ENCODE measurements around the gene ALG11. TPM values are rescaled to one million over a fixed set of nuclear protein-coding genes. Genes with fewer than 3 reads are reported as not detected.
"Not testable (repeated sequence)": the region's sequence is repeated elsewhere in the genome, so short reads cannot be mapped to it uniquely, and the experiment has no call there.

Gene ALG11
- total RNA-seq, 2 experiments from 2014 or later: 31.1 to 31.7 TPM

GRCh38 chr13:51980908-51981307 lies 31.3 kb upstream of the ALG11 start:
- no peaks in the 10 kb centered on the region for H3K9me3 Mint-ChIP-seq
- H3K27me3 Mint-ChIP-seq: peaks cover 15% of the 10 kb centered on the region
- ChIA-PET CTCF (no interaction called here), POLR2A (no interaction called here)
- H3K36me3 Mint-ChIP-seq (ENCODE audit: low read depth): no peaks in the 10 kb centered on the region
- no peak for DNase-seq
- H3K4me3 Mint-ChIP-seq: no peak overlapping the region
- H3K27ac Mint-ChIP-seq: no peak overlapping the region
- no peaks in the 10 kb centered on the region for H3K4me1 Mint-ChIP-seq

- no peaks in the 10 kb centered on the region for H3K4me1 Mint-ChIP-seq
- H3K36me3 Mint-ChIP-seq (ENCODE audit: low read depth): no peaks in the 10 kb centered on the region
- POLR2A ChIA-PET: no interaction called here
- no peaks in the 10 kb centered on the region for H3K9me3 Mint-ChIP-seq
- H3K4me3 Mint-ChIP-seq: no peak overlapping the region
- H3K27ac Mint-ChIP-seq: no peak overlapping the region
- no peak for DNase-seq
- H3K27me3 Mint-ChIP-seq: peaks cover 17% of the 10 kb centered on the region
- CTCF ChIA-PET: no interaction called here
These were observed 30.8 kb upstream of the ALG11 start for GRCh38 chr13:51981355-51981754.

GRCh38 chr13:51983292-51983691 lies 28.9 kb upstream of the ALG11 start:
- H3K36me3 Mint-ChIP-seq (ENCODE audit: low read depth); H3K9me3 Mint-ChIP-seq; H3K4me1 Mint-ChIP-seq; H3K27ac Mint-ChIP-seq; POLR2A ChIA-PET; DNase-seq; CTCF ChIA-PET; H3K4me3 Mint-ChIP-seq: not testable (repeated sequence)
- peaks cover 26% of the 10 kb centered on the region for H3K27me3 Mint-ChIP-seq

DNA sequence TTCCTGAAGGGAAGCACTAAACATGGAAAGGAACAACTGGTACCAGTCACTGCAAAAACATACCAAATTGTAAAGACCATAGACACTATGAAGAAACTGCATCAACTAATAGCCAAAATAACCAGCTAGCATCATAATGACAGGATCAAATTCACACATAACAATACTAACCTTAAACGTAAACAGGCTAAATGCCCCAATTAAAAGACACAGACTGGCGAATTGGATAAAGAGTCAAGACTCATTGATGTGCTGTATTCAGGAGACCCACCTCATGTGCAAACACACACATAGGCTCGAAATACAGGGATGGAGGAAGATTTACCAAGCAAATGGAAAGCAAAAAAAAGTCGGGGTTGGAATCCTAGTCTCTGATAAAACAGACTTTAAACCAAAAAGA lies 27.3 kb upstream of the ALG11 start:
- H3K4me3 Mint-ChIP-seq; H3K36me3 Mint-ChIP-seq (ENCODE audit: low read depth); POLR2A ChIA-PET; H3K9me3 Mint-ChIP-seq; CTCF ChIA-PET; DNase-seq; H3K27ac Mint-ChIP-seq; H3K4me1 Mint-ChIP-seq: not testable (repeated sequence)
- peaks cover 26% of the 10 kb centered on the region for H3K27me3 Mint-ChIP-seq

DNA sequence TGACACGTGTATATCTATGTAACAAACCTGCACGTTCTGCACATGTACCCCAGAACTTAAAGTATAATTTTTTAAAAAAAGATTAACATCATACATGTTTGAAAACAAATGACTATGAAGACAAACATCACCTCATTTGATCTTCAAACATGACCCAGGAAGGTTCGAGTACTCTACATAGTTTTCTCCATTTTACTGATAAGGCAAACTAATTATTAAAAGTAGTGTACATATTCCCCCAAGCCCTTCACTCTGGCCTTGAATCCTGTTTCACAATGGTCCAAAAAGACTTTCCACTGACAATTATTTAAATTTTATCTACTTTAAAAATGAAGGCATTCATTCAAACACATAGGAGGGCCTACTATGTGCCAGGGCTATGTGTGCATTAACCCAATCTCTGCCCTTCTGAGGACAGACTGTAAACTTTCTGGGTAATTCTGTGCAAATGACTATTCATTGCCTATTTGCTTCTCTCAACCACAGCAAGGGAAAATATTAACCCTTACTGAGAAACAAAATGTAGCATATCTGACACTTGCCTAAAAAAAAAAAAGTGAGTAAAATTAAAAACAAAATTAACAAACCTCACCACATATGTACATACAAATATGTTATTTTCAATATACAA lies 23.1 kb upstream of the ALG11 start:
- Mint-ChIP-seq H3K36me3 (ENCODE audit: low read depth) (no peaks in the 10 kb centered on the region), H3K4me3 (no peak overlapping the region), H3K27me3 (peaks cover 24% of the 10 kb centered on the region), H3K9me3 (no peaks in the 10 kb centered on the region), H3K27ac (no peak overlapping the region), H3K4me1 (no peaks in the 10 kb centered on the region)
- ChIA-PET POLR2A (no interaction called here), CTCF (no interaction called here)
- no peak for DNase-seq

DNA sequence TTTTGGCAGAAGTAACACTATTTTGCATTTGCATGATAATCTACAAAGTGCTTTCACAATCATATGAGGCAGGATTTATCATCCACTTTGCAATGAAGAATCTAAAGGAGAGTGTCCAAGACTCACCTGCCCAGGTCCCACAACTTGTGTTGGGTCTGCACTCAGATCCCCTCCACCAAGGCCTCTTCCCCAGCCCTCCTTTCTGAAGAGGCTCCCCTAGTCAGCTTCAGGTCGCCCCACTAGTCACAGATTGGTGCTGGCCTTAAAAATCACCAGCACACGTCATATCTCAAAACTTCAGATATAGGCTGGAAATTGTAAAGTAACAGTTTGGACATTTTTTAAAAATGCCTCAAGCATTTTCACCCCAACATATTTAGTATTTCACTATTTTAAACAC lies 18.5 kb upstream of the ALG11 start:
- CTCF ChIA-PET: no interaction called here

GRCh38 chr13:51995677-51996551 lies 16.3 kb upstream of the ALG11 start:
- no peaks in the 10 kb centered on the region for H3K36me3 Mint-ChIP-seq (ENCODE audit: low read depth)
- H3K27me3 Mint-ChIP-seq: peaks cover 10% of the 10 kb centered on the region
- peaks cover 11% of the 10 kb centered on the region for H3K4me1 Mint-ChIP-seq
- ChIA-PET POLR2A (no interaction called here), CTCF (no interaction called here)
- no peak overlapping the region for H3K4me3 Mint-ChIP-seq
- no peak for DNase-seq
- no peak overlapping the region for H3K27ac Mint-ChIP-seq
- no peaks in the 10 kb centered on the region for H3K9me3 Mint-ChIP-seq

More for the DNA sequence above, 18.5 kb upstream of the ALG11 start:
- H3K4me1 Mint-ChIP-seq: peaks cover 11% of the 10 kb centered on the region
- no peak for DNase-seq
- H3K9me3 Mint-ChIP-seq: no peaks in the 10 kb centered on the region
- no peak overlapping the region for H3K4me3 Mint-ChIP-seq
- H3K27ac Mint-ChIP-seq: no peak overlapping the region
- H3K36me3 Mint-ChIP-seq (ENCODE audit: low read depth): no peaks in the 10 kb centered on the region
- H3K27me3 Mint-ChIP-seq: peaks cover 7% of the 10 kb centered on the region
- POLR2A ChIA-PET: interaction anchor here (0.6 kb wide), 1 partner anchor 575 kb away, joined by 3 read pairs; no protein-coding TSS in a partner anchor

GRCh38 chr13:51996641-51997040 lies 15.6 kb upstream of the ALG11 start:
- Mint-ChIP-seq H3K36me3 (ENCODE audit: low read depth) (no peaks in the 10 kb centered on the region), H3K9me3 (no peaks in the 10 kb centered on the region), H3K27me3 (peaks cover 10% of the 10 kb centered on the region), H3K4me1 (peaks cover 11% of the 10 kb centered on the region), H3K27ac (no peak overlapping the region), H3K4me3 (no peak overlapping the region)
- no peak for DNase-seq
- ChIA-PET CTCF (no interaction called here), POLR2A (no interaction called here)

DNA sequence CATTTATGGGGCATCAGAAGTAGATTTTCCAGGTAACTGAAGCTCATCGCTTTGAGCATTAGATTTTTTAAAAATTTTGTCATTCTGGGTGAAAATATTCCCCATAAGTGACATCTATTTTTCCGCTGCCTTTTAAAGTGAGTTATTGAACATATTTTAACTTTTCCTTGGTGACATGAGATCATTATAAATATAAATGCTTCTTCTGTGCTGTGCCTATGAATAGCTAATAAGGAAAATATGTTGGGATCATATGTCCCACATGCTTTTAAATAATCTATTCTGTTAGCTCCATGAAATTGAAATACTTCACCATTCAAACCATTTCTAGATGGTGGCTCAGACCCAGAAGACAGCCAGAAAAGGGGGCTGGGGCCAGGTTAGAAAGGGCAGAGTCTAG lies 15.0 kb upstream of the ALG11 start:
- H3K27ac Mint-ChIP-seq: no peak overlapping the region
- H3K4me3 Mint-ChIP-seq: no peak overlapping the region
- peaks cover 10% of the 10 kb centered on the region for H3K27me3 Mint-ChIP-seq
- no peaks in the 10 kb centered on the region for H3K9me3 Mint-ChIP-seq
- ChIA-PET CTCF (no interaction called here), POLR2A (no interaction called here)
- no peak for DNase-seq
- H3K4me1 Mint-ChIP-seq: peaks cover 11% of the 10 kb centered on the region
- H3K36me3 Mint-ChIP-seq (ENCODE audit: low read depth): no peaks in the 10 kb centered on the region

DNA sequence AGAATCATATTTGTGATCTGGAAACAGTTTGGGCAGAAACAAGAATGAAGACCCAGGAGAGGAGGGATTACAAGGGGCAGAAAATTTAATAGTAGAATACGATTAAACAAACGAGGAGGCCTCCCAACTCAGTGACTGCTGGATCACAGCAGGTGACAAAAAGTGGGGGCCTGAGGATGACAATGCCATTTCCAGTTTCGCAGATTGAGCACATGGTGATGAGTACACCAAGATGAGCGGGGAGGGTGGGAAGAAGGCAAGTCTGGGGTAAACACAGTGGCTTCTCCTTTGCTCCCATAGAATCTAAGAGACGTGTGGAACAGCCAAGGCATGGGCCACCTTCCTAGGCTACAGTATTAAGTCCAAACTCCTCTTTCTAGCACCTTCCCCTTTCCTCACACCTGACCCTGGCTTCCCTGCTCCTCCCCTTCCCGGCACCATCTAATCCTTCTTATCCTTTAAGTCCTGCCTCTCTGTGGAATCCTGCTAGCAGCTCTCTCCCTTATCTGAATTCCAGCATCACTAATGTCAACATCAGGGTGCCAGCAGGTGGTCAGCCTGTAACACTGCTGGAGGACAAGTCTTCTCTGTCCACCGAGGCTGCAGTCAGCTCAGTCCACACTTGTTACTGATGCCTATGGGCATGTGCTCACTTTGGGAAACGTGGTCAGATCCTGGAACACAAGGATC lies 14.4 kb upstream of the ALG11 start:
- no peak overlapping the region for H3K27ac Mint-ChIP-seq
- H3K4me1 Mint-ChIP-seq: peaks cover 11% of the 10 kb centered on the region
- H3K36me3 Mint-ChIP-seq (ENCODE audit: low read depth): no peaks in the 10 kb centered on the region
- no peak for DNase-seq
- ChIA-PET POLR2A (no interaction called here), CTCF (no interaction called here)
- no peaks in the 10 kb centered on the region for H3K9me3 Mint-ChIP-seq
- H3K27me3 Mint-ChIP-seq: peaks cover 10% of the 10 kb centered on the region
- H3K4me3 Mint-ChIP-seq: no peak overlapping the region

GRCh38 chr13:51998723-51999509 lies 13.3 kb upstream of the ALG11 start:
- ChIA-PET CTCF (no interaction called here), POLR2A (no interaction called here)
- no peaks in the 10 kb centered on the region for H3K9me3 Mint-ChIP-seq
- H3K36me3 Mint-ChIP-seq (ENCODE audit: low read depth): no peaks in the 10 kb centered on the region
- H3K27me3 Mint-ChIP-seq: peaks cover 10% of the 10 kb centered on the region
- DNase-seq: no peak
- H3K4me3 Mint-ChIP-seq: no peak overlapping the region
- peaks cover 11% of the 10 kb centered on the region for H3K4me1 Mint-ChIP-seq
- no peak overlapping the region for H3K27ac Mint-ChIP-seq

GRCh38 chr13:51999510-51999911 lies 12.7 kb upstream of the ALG11 start:
- Mint-ChIP-seq H3K27me3 (peaks cover 9% of the 10 kb centered on the region), H3K4me3 (no peak overlapping the region), H3K9me3 (no peaks in the 10 kb centered on the region), H3K36me3 (ENCODE audit: low read depth) (no peaks in the 10 kb centered on the region), H3K4me1 (peaks cover 11% of the 10 kb centered on the region), H3K27ac (no peak overlapping the region)
- ChIA-PET POLR2A (no interaction called here), CTCF (no interaction called here)
- DNase-seq: no peak

- POLR2A ChIA-PET: no interaction called here
- no peak overlapping the region for H3K4me3 Mint-ChIP-seq
These were observed 12.3 kb upstream of the ALG11 start for GRCh38 chr13:51999921-52000320.

More at GRCh38 chr13:51999921-52000320, 12.3 kb upstream of the ALG11 start:
- CTCF ChIA-PET: interaction anchor here (0.6 kb wide), 1 partner anchor 89 kb away, joined by 5 read pairs; no protein-coding TSS in a partner anchor
- peaks cover 11% of the 10 kb centered on the region for H3K4me1 Mint-ChIP-seq
- no peak overlapping the region for H3K27ac Mint-ChIP-seq
- H3K27me3 Mint-ChIP-seq: peaks cover 7% of the 10 kb centered on the region
- no peaks in the 10 kb centered on the region for H3K9me3 Mint-ChIP-seq
- DNase-seq: no peak
- no peaks in the 10 kb centered on the region for H3K36me3 Mint-ChIP-seq (ENCODE audit: low read depth)

Measured in activated CD4-positive, alpha-beta T cell treated with anti-CD3 and anti-CD28 coated beads, Interleukin-2, amount 10 ng/mL, durations not matched to agents 7 days and 5 days (primary cell).